ENCODE results near the gene MED27. TPM values are rescaled to one million over a fixed set of nuclear protein-coding genes. Genes with fewer than 3 reads are reported as not detected.

MED27 gene
- total and polyA plus RNA-seq, 2 of the 13 experiments (the other 11 are each of a cell fraction or from before 2014, with no cell fraction given): 16.9 to 19.0 TPM

GRCh38 chr9:132114102-132114707 lies 34.5 kb upstream of the MED27 start (continued):
- TF ChIP-seq POLR2AphosphoS5 (IDR thresholded peaks at IDR 0.05; ENCODE audit: low read depth, low read length) (no peak), TOE1 (CRISPR knock-in tag; IDR thresholded peaks at IDR 0.05) (peak; percentile 95; the same call in 1 of the 2 replicates), CENPT (CRISPR knock-in tag; IDR thresholded peaks at IDR 0.05; ENCODE audit: low read depth) (peak; percentile 92; the same call in 1 of the 2 replicates), SOX5 (CRISPR knock-in tag; IDR thresholded peaks at IDR 0.05; ENCODE audit: borderline replicate concordance) (peak; percentile 77), MYC (CRISPR knock-in tag; IDR thresholded peaks at IDR 0.05; ENCODE audit: borderline replicate concordance) (peak; percentile 86; the same call in 1 of the 2 replicates), MED13 (CRISPR knock-in tag; IDR thresholded peaks at IDR 0.05) (peak; percentile 95), ASH2L (IDR thresholded peaks at IDR 0.05; ENCODE audit: insufficient read length, low read depth, low read length) (no peak), SETDB1 (CRISPR knock-in tag; IDR thresholded peaks at IDR 0.05; ENCODE audit: borderline replicate concordance) (no peak), ZNF326 (CRISPR knock-in tag; IDR thresholded peaks at IDR 0.05; ENCODE audit: borderline replicate concordance) (no peak), ZFP82 (CRISPR knock-in tag; IDR thresholded peaks at IDR 0.05; ENCODE audit: borderline replicate concordance) (peak; percentile 82; the same call in 1 of the 2 replicates), ZNF557 (CRISPR knock-in tag; IDR thresholded peaks at IDR 0.05) (peak; percentile 99), NFE2L1 (CRISPR knock-in tag; IDR thresholded peaks at IDR 0.05; ENCODE audit: borderline replicate concordance) (0 out of 2 replicates have a peak, but pooled peaks have one; percentile 47), ZFP36 (IDR thresholded peaks at IDR 0.05; ENCODE audit: borderline replicate concordance, low read depth, low read length, partially characterized antibody) (no peak), ZNF773 (CRISPR knock-in tag; IDR thresholded peaks at IDR 0.05; ENCODE audit: borderline replicate concordance) (peak; percentile 99), ZNF253 (CRISPR knock-in tag; IDR thresholded peaks at IDR 0.05; ENCODE audit: borderline replicate concordance) (peak; percentile 81; the same call in 1 of the 2 replicates), ELF1 (CRISPR knock-in tag; IDR thresholded peaks at IDR 0.05) (0 out of 2 replicates have a peak, but pooled peaks have one; percentile 38), ZNF296 (CRISPR knock-in tag; conservative IDR thresholded peaks at IDR 0.05) (peak; percentile 97), ZNF431 (CRISPR knock-in tag; IDR thresholded peaks at IDR 0.05; ENCODE audit: borderline replicate concordance, low read depth) (peak; percentile 91), NCOA2 (CRISPR knock-in tag; IDR thresholded peaks at IDR 0.05) (peak; percentile 89), IRF1 (CRISPR knock-in tag; IDR thresholded peaks at IDR 0.05; ENCODE audit: low read depth) (0 out of 2 replicates have a peak, but pooled peaks have one; percentile 81), DRAP1 (CRISPR knock-in tag; IDR thresholded peaks at IDR 0.05) (peak; percentile 75), MYPOP (CRISPR knock-in tag; IDR thresholded peaks at IDR 0.05) (peak; percentile 93), ZNF432 (CRISPR knock-in tag; IDR thresholded peaks at IDR 0.05; ENCODE audit: borderline replicate concordance) (peak; percentile 58; the same call in 1 of the 2 replicates), ZNF124 (CRISPR knock-in tag; IDR thresholded peaks at IDR 0.05) (peak; percentile 97), ZNF780A (CRISPR knock-in tag; IDR thresholded peaks at IDR 0.05) (peak; percentile 96), CCAR2 (optimal IDR thresholded peaks at IDR 0.05; ENCODE audit: low read depth, low read length) (no peak), ISX (CRISPR knock-in tag; conservative IDR thresholded peaks at IDR 0.05) (peak; percentile 96), NKX3-1 (CRISPR knock-in tag; IDR thresholded peaks at IDR 0.05) (peak; percentile 98)
- TF ChIP-seq, protein P1, sequence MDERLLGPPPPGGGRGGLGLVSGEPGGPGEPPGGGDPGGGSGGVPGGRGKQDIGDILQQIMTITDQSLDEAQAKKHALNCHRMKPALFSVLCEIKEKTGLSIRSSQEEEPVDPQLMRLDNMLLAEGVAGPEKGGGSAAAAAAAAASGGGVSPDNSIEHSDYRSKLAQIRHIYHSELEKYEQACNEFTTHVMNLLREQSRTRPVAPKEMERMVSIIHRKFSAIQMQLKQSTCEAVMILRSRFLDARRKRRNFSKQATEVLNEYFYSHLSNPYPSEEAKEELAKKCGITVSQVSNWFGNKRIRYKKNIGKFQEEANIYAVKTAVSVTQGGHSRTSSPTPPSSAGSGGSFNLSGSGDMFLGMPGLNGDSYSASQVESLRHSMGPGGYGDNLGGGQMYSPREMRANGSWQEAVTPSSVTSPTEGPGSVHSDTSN (CRISPR knock-in tag; IDR thresholded peaks at IDR 0.05): no peak
